Pancreas (tissue), 10 donors: Measurements from ENCODE around the gene OLFM1. TPM values are rescaled to one million over a fixed set of nuclear protein-coding genes. Genes with fewer than 3 reads are reported as not detected.

Source experiments
- ATAC-seq, 4 donors: fragments of 200-7000 bp; cut with Tn5 transposase; one replicate each; pipeline versions ENCODE4 v1.8.0 to v1.9.1; 2020; ENCODE audit warnings: mild to moderate bottlenecking in 4 of 4, moderate library complexity in 4 of 4
- DNase-seq, 6 donors: peaks; one replicate each; pipeline ENCODE4 v3.0.0-alpha.2; 2020
- FAIRE-seq: peaks from 2 replicates; lab custom pipeline; 2012; peaks lifted over from hg19 to GRCh38; lab: Jason Lieb, UNC
- H3K27ac ChIP-seq, 4 donors: fragments of 200-600 bp; sonication (generic); 1 replicate in 3 of 4; 2 replicates in 1 of 4; pipeline versions ENCODE4 v1.5.0 to v1.8.0; 2020
- H3K27me3 ChIP-seq, 4 donors: fragments of 200-600 bp; one replicate each; pipeline ENCODE4 v1.8.0; 2021
- H3K36me3 ChIP-seq, 3 donors: fragments of 200-600 bp; sonication (generic) in 1 of 3; one replicate each; pipeline versions ENCODE4 v1.5.0 to v1.8.0; 2020 to 2021
- H3K4me1 ChIP-seq, 3 donors: fragments of 200-600 bp; one replicate each; pipeline ENCODE4 v1.8.0; 2021
- H3K4me3 ChIP-seq, 4 donors: fragments of 200-600 bp; sonication (generic) in 2 of 4; one replicate each; pipeline versions ENCODE4 v1.5.0 to v1.8.0; 2020 to 2021
- H3K9me3 ChIP-seq, 4 donors: fragments of 200-600 bp; one replicate each; pipeline ENCODE4 v1.8.0; 2021
- CTCF ChIP-seq, 4 donors: fragments of 200-600 bp; sonication (generic) in 3 of 4; IDR thresholded peaks; one replicate each; pipeline versions ENCODE4 v1.5.0 to v1.8.0; 2021; ENCODE audit warnings: antibody characterized with exemption in 4 of 4
- WGBS, 2 donors: extraction: QIAGEN DNeasy Blood & Tissue Kit; methylation state at CpG; one replicate each; pipeline ENCODE4 v1.1.7; 2013; 5-methylcytosine and 5-hydroxymethylcytosine counted together
- intact Hi-C, 3 donors: fragments of 100-400 bp; cut with DNase I; formaldehyde crosslinking; loops; one replicate each; pipeline versions ENCODE4 v1.11.1 to v1.14.2; 2022
- polyA plus RNA-seq, 2 donors: library from polyadenylated mRNA; stranded (reverse); fragments of 200-250 nt; gene quantifications; one replicate each; pipeline ENCODE4 v1.2.3, GENCODE V29; 2013
- total RNA-seq, 6 donors: library from RNA; stranded (reverse); fragmentation: NEBNext Ultra II Directional in 4 of 6; extraction: Animal tissue kit (Norgen Biotek cat#: 25700) in 4 of 6; gene quantifications; one replicate each; pipeline versions ENCODE4 v1.2.1 to v1.2.4, GENCODE V29; 2021 to 2023
- donor health status: healthy with polysubstance abuse.
- donor health status: DM: no; HTN: no; CAD: no; lungs with moderate emphysema.
- donor health status: DM: no; HTN: no; CAD: no.
- donor health status: control.
- donor health status: control.
- donor health status: Bipolar disorder and iron deficiency.
- donor health status: DM: yes; HTN: yes; CAD: no.
- donor health status: DM: no; HTN: no; CAD: no.
- donor health status: DM: no; HTN: no; CAD: no.
- donor health status: DM: yes; HTN: yes; CAD: no.

The OLFM1 gene
- total and polyA plus RNA-seq, 8 donors, result 5.9 to 14.1 (median 7.8) TPM

DNA sequence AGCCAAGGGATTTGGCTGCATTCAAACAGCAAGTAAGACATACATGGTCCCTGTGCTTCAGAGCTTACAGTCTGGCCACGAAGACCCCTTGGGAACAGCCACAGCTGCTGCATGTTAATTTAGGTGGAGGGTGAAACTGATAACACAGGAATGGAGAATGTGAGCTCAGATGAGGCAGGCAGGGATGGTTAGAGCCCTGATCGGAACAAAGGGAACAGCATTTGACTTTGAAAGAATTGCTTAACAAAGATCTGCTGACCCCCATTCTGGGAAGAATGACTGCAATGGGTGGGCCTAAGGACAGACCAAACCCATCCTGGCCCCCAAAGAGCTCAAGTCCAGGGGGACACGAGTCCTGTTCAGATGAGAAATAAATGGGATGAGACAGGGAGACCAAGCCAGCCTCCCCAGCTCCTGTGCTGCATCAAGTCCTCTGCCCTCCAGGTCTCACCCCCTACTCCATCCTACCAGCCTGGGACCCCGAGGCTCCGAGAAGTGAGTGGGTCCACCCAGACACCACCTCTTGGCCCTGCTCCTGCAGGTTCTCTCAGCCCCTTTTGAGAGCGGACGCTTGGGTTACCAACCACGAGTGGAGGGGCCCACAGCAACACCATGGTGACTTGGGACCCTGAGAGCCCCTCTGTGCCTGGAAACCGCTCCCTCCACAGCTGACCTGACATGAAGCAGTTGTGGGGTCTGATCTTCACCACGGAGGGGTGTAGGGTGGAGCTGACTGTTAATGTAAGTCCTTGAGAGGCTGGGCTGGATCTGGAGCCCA is 50.8 kb downstream of the OLFM1 start:
- no peaks in the 10 kb centered on the region for H3K36me3 ChIP-seq
- TF ChIP-seq CTCF (IDR thresholded peaks at IDR 0.05), result no peak
- WGBS, 2 donors, result 76 to 78% methylated on average over 10 of the region's 10 CpGs
- no peak for FAIRE-seq
- no peak for ATAC-seq
- no peaks in the 10 kb centered on the region for H3K27me3 ChIP-seq
- H3K4me3 ChIP-seq, result no peak overlapping the region
- H3K4me1 ChIP-seq, result no peaks in the 10 kb centered on the region
- DNase-seq, result no peak
- intact Hi-C loops, result no loop called here
- no peak overlapping the region for H3K27ac ChIP-seq
- H3K9me3 ChIP-seq, result no peaks in the 10 kb centered on the region

- DNase-seq, result no peak
These were observed 52.0 kb downstream of the OLFM1 start for GRCh38 chr9:135139366-135139959.

DNA sequence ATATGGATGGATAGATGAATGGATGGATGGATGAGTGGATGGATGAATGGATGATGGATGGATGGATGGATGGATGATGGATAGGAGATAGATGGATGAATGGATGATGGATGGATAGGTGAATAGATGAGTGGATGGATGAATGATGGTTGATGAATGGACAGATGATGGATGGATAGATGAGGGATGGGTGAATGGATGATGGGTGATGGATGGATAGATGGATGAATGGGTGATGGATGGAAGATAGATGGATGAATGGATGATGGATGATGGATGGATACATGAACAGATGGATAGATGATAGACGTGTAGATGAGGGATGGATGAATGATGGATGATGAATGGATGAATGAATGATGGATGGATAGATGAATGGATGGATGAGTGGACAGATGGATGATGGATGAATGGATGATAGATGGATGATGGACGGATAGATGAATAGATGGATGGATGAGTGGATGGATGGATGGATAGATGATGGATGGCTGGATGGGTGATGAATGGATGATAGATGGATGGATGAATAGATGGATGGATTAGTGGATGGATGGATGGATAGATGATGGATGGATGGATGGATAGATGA is 53.8 kb downstream of the OLFM1 start:
- WGBS, 2 donors, result 64 to 75% methylated on average over 2 of the region's 2 CpGs
- DNase-seq (no peak), ATAC-seq (no peak), FAIRE-seq (no peak)
- Histone ChIP-seq H3K4me1 (no peaks in the 10 kb centered on the region), H3K27me3 (no peaks in the 10 kb centered on the region), H3K27ac (no peak overlapping the region), H3K9me3 (no peaks in the 10 kb centered on the region), H3K36me3 (no peaks in the 10 kb centered on the region), H3K4me3 (no peak overlapping the region)
- no peak for TF ChIP-seq CTCF (IDR thresholded peaks at IDR 0.05)
- intact Hi-C loops, result no loop called here

More at GRCh38 chr9:135139366-135139959, 52.0 kb downstream of the OLFM1 start:
- FAIRE-seq, result no peak
- H3K27ac ChIP-seq, result no peak overlapping the region
- no peak for TF ChIP-seq CTCF (IDR thresholded peaks at IDR 0.05)
- H3K27me3 ChIP-seq, result no peaks in the 10 kb centered on the region
- 95 to 98% methylated on average over 2 of the region's 2 CpGs for WGBS, 2 donors
- H3K9me3 ChIP-seq, result no peaks in the 10 kb centered on the region
- no peaks in the 10 kb centered on the region for H3K4me1 ChIP-seq
- H3K36me3 ChIP-seq, result no peaks in the 10 kb centered on the region
- no peak for ATAC-seq
- no peak overlapping the region for H3K4me3 ChIP-seq
- intact Hi-C loops, result no loop called here

DNA sequence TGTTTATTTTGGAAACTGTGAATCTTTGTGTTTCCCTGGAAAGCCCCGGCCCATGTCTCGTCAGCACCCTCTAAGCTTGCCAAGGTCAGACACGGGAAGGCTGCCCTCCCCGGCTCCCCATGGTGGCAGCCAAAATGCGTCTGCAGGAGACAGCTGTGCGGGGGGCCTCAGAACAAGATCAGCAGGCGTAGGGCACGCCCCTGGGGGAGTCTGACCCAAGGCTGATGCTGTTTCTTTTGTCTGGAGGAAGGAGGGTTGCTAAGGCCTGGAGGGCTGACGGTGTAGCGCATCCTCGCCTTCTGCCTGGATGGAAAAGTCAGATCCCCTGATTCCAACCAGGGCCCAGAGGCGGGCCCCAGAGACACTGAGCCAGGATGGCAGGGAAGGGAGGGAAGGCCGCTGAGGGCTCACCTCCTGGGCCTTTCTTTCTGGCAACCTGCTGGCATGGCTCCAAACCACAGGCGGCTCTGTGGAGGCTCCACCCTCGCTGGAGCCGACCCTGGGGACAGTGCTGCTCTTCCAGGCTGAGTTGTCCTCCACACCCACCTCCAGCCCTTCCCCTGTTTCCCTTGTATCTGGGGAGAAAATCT is 57.2 kb downstream of the OLFM1 start:
- whole genome bisulfite sequencing, 2 donors, result 26% methylated on average over 16 of the region's 16 CpGs
- H3K4me1 ChIP-seq, result no peaks in the 10 kb centered on the region
- TF ChIP-seq CTCF (IDR thresholded peaks at IDR 0.05), result no peak
- no peaks in the 10 kb centered on the region for H3K36me3 ChIP-seq
- H3K9me3 ChIP-seq, result no peaks in the 10 kb centered on the region
- peak overlapping the region in 2 of 4 donors; percentile 39 to 57 for H3K27ac ChIP-seq
- ATAC-seq (peak; percentile 13 to 78 (median 60)), DNase-seq (peak in 3 of 6 donors; percentile 20 to 35 (median 34)), FAIRE-seq (no peak)
- H3K27me3 ChIP-seq, result no peaks in the 10 kb centered on the region
- intact Hi-C loops, result no loop called here
- H3K4me3 ChIP-seq, result no peak overlapping the region
